Colon (tissue), 2 donors: ENCODE measurements around the gene IL11RA.
"Not testable (repeated sequence)": the region's sequence is repeated elsewhere in the genome, so short reads cannot be mapped to it uniquely, and the experiment has no call there.

Experiments
- FAIRE-seq: peaks from 2 replicates; lab custom pipeline; 2012; peaks lifted over from hg19 to GRCh38; lab: Jason Lieb, UNC
- donor health status: control.
- donor health status: control.

IL11RA gene

GRCh38 chr9:34629491-34629808 lies 22.5 kb upstream of the IL11RA start:
- no peak for FAIRE-seq

GRCh38 chr9:34630402-34631154 lies 21.4 kb upstream of the IL11RA start:
- no peak for FAIRE-seq

GRCh38 chr9:34633166-34633565 lies 18.8 kb upstream of the IL11RA start:
- FAIRE-seq = no peak

GRCh38 chr9:34633851-34634550 lies 18.0 kb upstream of the IL11RA start:
- no peak for FAIRE-seq

GRCh38 chr9:34634551-34635248 lies 17.3 kb upstream of the IL11RA start:
- FAIRE-seq = no peak

- FAIRE-seq = no peak
Observed at GRCh38 chr9:34635556-34635955, 16.4 kb upstream of the IL11RA start.

- no peak for FAIRE-seq
Observed at GRCh38 chr9:34636791-34637355, 15.1 kb upstream of the IL11RA start.

GRCh38 chr9:34637356-34638137 lies 14.4 kb upstream of the IL11RA start, which contains the start of gene SIGMAR1:
SIGMAR1 (minus strand) TSS chr9:34637787; CDS start chr9:34637697, 90 bp downstream.
- no peak for FAIRE-seq

- no peak for FAIRE-seq
Observed at GRCh38 chr9:34638138-34638445, 13.9 kb upstream of the IL11RA start.

GRCh38 chr9:34639322-34639721 lies 12.7 kb upstream of the IL11RA start:
- not testable (repeated sequence) for FAIRE-seq

GRCh38 chr9:34642679-34643078 lies 9.3 kb upstream of the IL11RA start:
- FAIRE-seq = no peak

GRCh38 chr9:34644766-34645314 lies 7.1 kb upstream of the IL11RA start:
- FAIRE-seq = no peak

- FAIRE-seq = peak; percentile 24
Observed at GRCh38 chr9:34646211-34647083, 5.5 kb upstream of the IL11RA start, which contains the start of gene GALT. GALT (plus strand) TSS chr9:34646675; CDS start chr9:34646705, 30 bp downstream.

GRCh38 chr9:34647084-34647403 lies 4.9 kb upstream of the IL11RA start:
- FAIRE-seq = no peak

GRCh38 chr9:34647651-34648050 lies 4.3 kb upstream of the IL11RA start:
- no peak for FAIRE-seq

GRCh38 chr9:34648673-34649072 lies 3.3 kb upstream of the IL11RA start:
- FAIRE-seq = no peak

GRCh38 chr9:34650816-34651215 lies 1.2 kb upstream of the IL11RA start:
- FAIRE-seq = no peak

GRCh38 chr9:34651321-34651720 lies 664 bp upstream of the IL11RA start:
- FAIRE-seq = no peak

GRCh38 chr9:34652602-34653000 lies 616 bp downstream of the IL11RA start:
- no peak for FAIRE-seq

- no peak for FAIRE-seq
Observed at GRCh38 chr9:34653151-34654072, 1.4 kb downstream of the IL11RA start.
